ENCODE data around the gene GARIN5B.

- TF ChIP-seq CTCF (IDR thresholded peaks at IDR 0.05) (no peak), POLR2A (IDR thresholded peaks at IDR 0.05) (no peak)
Observed at GRCh38 chr19:55312621-55313512, 50.2 kb downstream of the GARIN5B start.

All from esophagus squamous epithelium (tissue), 4 donors.